Liver (tissue), 3 donors: ENCODE results near the gene ASCL2.

Experiments
- CTCF ChIP-seq: fragments of 150-350 bp; IDR thresholded peaks from 2 replicates; pipeline ENCODE4 v1.5.1; 2017; ENCODE audit warnings: improper control_type of control experiment, low read depth, low read length; ENCODE audit not compliant: missing input control
- REST ChIP-seq: IDR thresholded peaks from 2 replicates; pipeline ENCODE4 v1.6.1; 2016; ENCODE audit warnings: antibody characterized with exemption, mild to moderate bottlenecking
- YY1 ChIP-seq: IDR thresholded peaks from 2 replicates; pipeline ENCODE4 v1.6.1; 2016; ENCODE audit warnings: antibody characterized with exemption, mild to moderate bottlenecking
- TF ChIP-seq, protein P1 (sequence below): IDR thresholded peaks from 2 replicates; pipeline ENCODE4 v1.6.1; 2016; ENCODE audit warnings: antibody characterized with exemption
- donor health status: healthy.
- donor health status: healthy.

- TF ChIP-seq, protein P1, sequence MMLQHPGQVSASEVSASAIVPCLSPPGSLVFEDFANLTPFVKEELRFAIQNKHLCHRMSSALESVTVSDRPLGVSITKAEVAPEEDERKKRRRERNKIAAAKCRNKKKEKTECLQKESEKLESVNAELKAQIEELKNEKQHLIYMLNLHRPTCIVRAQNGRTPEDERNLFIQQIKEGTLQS, result no peak
- no peak for TF ChIP-seq REST
- no peak for TF ChIP-seq YY1
- no peak for TF ChIP-seq CTCF
Measured at GRCh38 chr11:2300290-2300935, 30.0 kb upstream of the ASCL2 start.
